Ovary (tissue), 9 donors: Measurements from ENCODE around the gene SPOCK1. TPM values are rescaled to one million over a fixed set of nuclear protein-coding genes. Genes with fewer than 3 reads are reported as not detected.

ENCODE experiments used
- DNase-seq, 5 donors: peaks; one replicate each; pipeline ENCODE4 v3.0.0-alpha.2; 2019 to 2020
- H3K27ac ChIP-seq, 2 donors: fragments of 200-600 bp; one replicate each; pipeline versions ENCODE4 v1.5.1 to v1.8.0; 2019 to 2022
- H3K27me3 ChIP-seq: fragments of 200-600 bp; one replicate; pipeline ENCODE4 v1.8.0; 2022
- H3K36me3 ChIP-seq: fragments of 200-600 bp; sonication (generic); one replicate; pipeline ENCODE4 v1.5.1; 2019
- H3K4me1 ChIP-seq: one replicate; pipeline ENCODE4 v1.8.1; 2013; ENCODE audit warnings: mild to moderate bottlenecking, moderate library complexity; ENCODE audit not compliant: insufficient read depth
- H3K4me3 ChIP-seq: fragments of 200-600 bp; sonication (generic); one replicate; pipeline ENCODE4 v1.5.1; 2017
- H3K9me3 ChIP-seq, 2 donors: fragments of 200-600 bp in 1 of 2; sonication (generic) in 1 of 2; one replicate each; pipeline versions ENCODE4 v1.5.1 to v1.8.1; 2013 to 2019; ENCODE audit warnings: mild to moderate bottlenecking in 1 of 2, moderate library complexity in 1 of 2
- CTCF ChIP-seq, 3 donors: fragments of 450-650 bp in 2 of 3; fragments of 200-600 bp in 1 of 3; IDR thresholded peaks; one replicate each; pipeline versions ENCODE4 v1.5.1 to v1.8.0; 2016 to 2022; ENCODE audit warnings: antibody characterized with exemption in 3 of 3, mild to moderate bottlenecking in 1 of 3
- EP300 ChIP-seq: sonication (generic); formaldehyde crosslinking; IDR thresholded peaks from one replicate; pipeline ENCODE4 v1.6.1; 2017; ENCODE audit warnings: antibody characterized with exemption
- POLR2A ChIP-seq: fragments of 450-650 bp; IDR thresholded peaks from one replicate; pipeline ENCODE4 v1.6.1; 2017; ENCODE audit warnings: antibody characterized with exemption, mild to moderate bottlenecking, moderate library complexity
- WGBS, 3 donors: extraction: QIAGEN DNeasy Blood & Tissue Kit in 1 of 3; methylation state at CpG; one replicate each; pipeline versions ENCODE4 v1.1.5 to v1.1.7; 2013 to 2017; 5-methylcytosine and 5-hydroxymethylcytosine counted together
- intact Hi-C, 4 donors: fragments of 100-400 bp; cut with DNase I; formaldehyde crosslinking; loops; one replicate each; pipeline versions ENCODE4 v1.11.0 to v1.15.1; 2022 to 2023
- polyA plus RNA-seq, 2 donors: library from polyadenylated mRNA; stranded (reverse); fragments of 200-250 nt in 1 of 2; fragments of 350-450 nt in 1 of 2; fragmentation: Illumina TruSeq in 1 of 2; extraction: RNeasy Lipid Tissue Mini Kit (QIAGEN cat#74804) in 1 of 2; gene quantifications; one replicate each; pipeline ENCODE4 v1.2.3, GENCODE V29; 2013 to 2014
- total RNA-seq, 7 donors: library from RNA; depleted of rRNA in 2 of 7; stranded (reverse); fragments of >200 nt in 2 of 7; fragmentation: NEBNext Ultra II Directional in 3 of 7; extraction: Animal tissue kit (Norgen Biotek cat#: 25700) in 3 of 7; gene quantifications; one replicate each; pipeline versions ENCODE4 v1.1.0 to v1.2.4, GENCODE V29; 2016 to 2023
- donor health status: DM: no; HTN: no; CAD: no; lungs with moderate emphysema.
- donor health status: DM: no; HTN: no; CAD: no.
- donor health status: Bipolar disorder and iron deficiency.
- donor health status: DM: yes; HTN: yes; CAD: no.
- donor health status: DM: no; HTN: no; CAD: no.
- donor health status: DM: yes; HTN: yes; CAD: no.

Gene SPOCK1
- total and polyA plus RNA-seq, 9 donors: 1.3 to 42.6 (median 10.8) TPM

- no peak for DNase-seq
- no peaks in the 10 kb centered on the region for H3K4me1 ChIP-seq
- TF ChIP-seq POLR2A (no peak), CTCF (IDR thresholded peaks at IDR 0.05) (no peak), EP300 (no peak)
- no peak overlapping the region for H3K4me3 ChIP-seq
- no peaks in the 10 kb centered on the region for H3K27me3 ChIP-seq
- H3K36me3 ChIP-seq: no peaks in the 10 kb centered on the region
- H3K9me3 ChIP-seq: no peaks in the 10 kb centered on the region
- no peak overlapping the region for H3K27ac ChIP-seq
- 65 to 75% (median 68%) methylated on average over 3 of the region's 3 CpGs for WGBS, 3 donors
- intact Hi-C loops: no loop called here
These were observed 448.0 kb downstream of the SPOCK1 start for GRCh38 chr5:137051161-137051560.

- H3K27me3 ChIP-seq: no peaks in the 10 kb centered on the region
- H3K4me3 ChIP-seq: no peak overlapping the region
- no peaks in the 10 kb centered on the region for H3K9me3 ChIP-seq
- TF ChIP-seq POLR2A: no peak
- TF ChIP-seq EP300: no peak
- no peak for TF ChIP-seq CTCF (IDR thresholded peaks at IDR 0.05)
- intact Hi-C loops: no loop called here
- H3K27ac ChIP-seq: no peak overlapping the region
- 15 to 47% (median 22%) methylated on average over 1 of the region's 1 CpG for WGBS, 3 donors
- H3K4me1 ChIP-seq: no peaks in the 10 kb centered on the region
- H3K36me3 ChIP-seq: no peaks in the 10 kb centered on the region
- DNase-seq: no peak
These were observed 458.3 kb downstream of the SPOCK1 start for GRCh38 chr5:137040641-137041340.

- Histone ChIP-seq H3K36me3 (no peaks in the 10 kb centered on the region), H3K27me3 (no peaks in the 10 kb centered on the region), H3K4me3 (no peak overlapping the region), H3K4me1 (no peaks in the 10 kb centered on the region), H3K9me3 (no peaks in the 10 kb centered on the region), H3K27ac (no peak overlapping the region)
- TF ChIP-seq POLR2A (no peak), CTCF (IDR thresholded peaks at IDR 0.05) (no peak), EP300 (no peak)
- intact Hi-C loops: no loop called here
- 85 to 89% (median 87%) methylated on average over 4 of the region's 4 CpGs for WGBS, 3 donors
- DNase-seq: no peak
These were observed 459.1 kb downstream of the SPOCK1 start for GRCh38 chr5:137040024-137040423.

GRCh38 chr5:137037848-137038247 is 461.3 kb downstream of the SPOCK1 start:
- DNase-seq: no peak
- H3K4me3 ChIP-seq: no peak overlapping the region
- intact Hi-C loops: no loop called here
- no peak overlapping the region for H3K27ac ChIP-seq
- WGBS, 3 donors: 42 to 56% (median 51%) methylated on average over 2 of the region's 2 CpGs
- H3K36me3 ChIP-seq: no peaks in the 10 kb centered on the region
- H3K9me3 ChIP-seq: no peaks in the 10 kb centered on the region
- no peaks in the 10 kb centered on the region for H3K4me1 ChIP-seq
- TF ChIP-seq CTCF (IDR thresholded peaks at IDR 0.05): no peak
- H3K27me3 ChIP-seq: no peaks in the 10 kb centered on the region
